Measurements from ENCODE around the gene KCNC3. TPM values are rescaled to one million over a fixed set of nuclear protein-coding genes. Genes with fewer than 3 reads are reported as not detected.
A peak's percentile ranks its signal among the peaks of the same experiment; 100 is the strongest.

The KCNC3 gene
- total and polyA plus RNA-seq, 10 of the 15 experiments (the other 5 are each of a cell fraction or from before 2014, with no cell fraction given): 0.08 to 3.8 (median 0.44) TPM; not detected in 2

DNA sequence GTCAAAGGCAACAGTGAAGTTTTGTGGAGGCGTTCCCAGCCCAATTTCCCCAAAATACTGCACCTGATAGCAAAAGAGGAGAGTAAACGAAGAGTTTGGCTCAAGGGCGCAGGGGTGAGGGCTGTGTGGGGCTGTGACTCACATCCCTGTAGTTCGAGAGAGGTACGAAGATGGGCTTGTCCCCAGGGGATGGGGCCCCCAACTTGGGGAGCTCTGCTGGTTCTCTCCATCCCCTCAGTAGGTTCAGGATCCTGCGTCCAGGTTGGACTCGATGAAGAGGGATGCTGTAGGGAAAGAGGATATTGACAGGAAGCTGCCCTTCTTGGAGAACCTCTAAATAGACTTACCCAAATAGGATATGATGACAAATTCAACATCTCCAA lies 32.8 kb upstream of the KCNC3 start:
- Histone ChIP-seq H3K9me3 (replicated peaks; ENCODE audit: control insufficient read depth, insufficient read depth, low read length) (peaks cover 2% of the 10 kb centered on the region; the same call in 2 of the 3 replicates), H3K27me3 (replicated peaks in 1 of 2; ENCODE audit: control insufficient read depth in 2 of 2, insufficient read depth in 2 of 2, low read length in 1 of 2) (no peaks in the 10 kb centered on the region), H3K36me3 (ENCODE audit: control insufficient read depth in 2 of 2, insufficient read depth in 2 of 2, low read length in 1 of 2) (no peaks in the 10 kb centered on the region), H2AFZ (ENCODE audit: control insufficient read depth, low read depth, low read length) (no peak overlapping the region), H3K79me2 (ENCODE audit: control insufficient read depth, insufficient read depth, low read length) (no peaks in the 10 kb centered on the region), H3K4me3 (no peak overlapping the region), H4K20me1 (ENCODE audit: control insufficient read depth, insufficient read depth) (no peaks in the 10 kb centered on the region), H3K4me1 (ENCODE audit: control insufficient read depth, insufficient read depth, low read length) (peaks cover 67% of the 10 kb centered on the region), H3K9ac (ENCODE audit: control insufficient read depth, insufficient read depth, low read length) (no peak overlapping the region), H3K4me2 (ENCODE audit: control insufficient read depth, insufficient read depth) (0 out of 2 replicates have a peak overlapping the region, but pooled peaks have one; percentile 18), H3K27ac (ENCODE audit: control insufficient read depth, insufficient read depth) (no peak overlapping the region)
- in situ Hi-C loops (cut with MboI) (no loop called here), intact Hi-C loops (cut with micrococcal nuclease; ENCODE audit: unreplicated experiment) (no loop called here)
- SMC1A ChIA-PET (ENCODE audit: uncharacterized antibody, unreplicated experiment): interaction anchor here (1.2 to 2.8 kb wide), 4 partner anchors 14 to 100 kb away, joined by 3 to 9 read pairs (median 4); no protein-coding TSS in a partner anchor
- no peak for ATAC-seq
- FAIRE-seq: no peak
- TF ChIP-seq NRF1 (conservative IDR thresholded peaks at IDR 0.05; ENCODE audit: low read depth, low read length) (no peak), ZNF622 (IDR thresholded peaks at IDR 0.05) (no peak), FOXK2 (IDR thresholded peaks at IDR 0.05) (no peak), GATAD2B (conservative IDR thresholded peaks at IDR 0.05; ENCODE audit: low read depth) (no peak), CBFB (IDR thresholded peaks at IDR 0.05; ENCODE audit: low read depth) (no peak), TCF3 (IDR thresholded peaks at IDR 0.05; ENCODE audit: borderline replicate concordance, insufficient read depth, low read depth, low read length) (no peak), TCF7 (IDR thresholded peaks at IDR 0.05; ENCODE audit: borderline replicate concordance) (no peak), MTA3 (IDR thresholded peaks at IDR 0.05; ENCODE audit: borderline replicate concordance, low read length) (no peak), SP1 (IDR thresholded peaks at IDR 0.05; ENCODE audit: low read depth, low read length) (no peak), POLR2AphosphoS2 (IDR thresholded peaks at IDR 0.05; ENCODE audit: low read depth, low read length) (no peak), ZNF217 (IDR thresholded peaks at IDR 0.05) (no peak), FOS (IDR thresholded peaks at IDR 0.05; ENCODE audit: borderline replicate concordance, extremely low read depth, insufficient read length) (no peak), CBX5 (IDR thresholded peaks at IDR 0.05; ENCODE audit: low read depth) (no peak), POLR2AphosphoS5 (IDR thresholded peaks at IDR 0.05; ENCODE audit: low read length) (no peak), HDAC2 (IDR thresholded peaks at IDR 0.05) (no peak)
- TF ChIP-seq, protein P1, sequence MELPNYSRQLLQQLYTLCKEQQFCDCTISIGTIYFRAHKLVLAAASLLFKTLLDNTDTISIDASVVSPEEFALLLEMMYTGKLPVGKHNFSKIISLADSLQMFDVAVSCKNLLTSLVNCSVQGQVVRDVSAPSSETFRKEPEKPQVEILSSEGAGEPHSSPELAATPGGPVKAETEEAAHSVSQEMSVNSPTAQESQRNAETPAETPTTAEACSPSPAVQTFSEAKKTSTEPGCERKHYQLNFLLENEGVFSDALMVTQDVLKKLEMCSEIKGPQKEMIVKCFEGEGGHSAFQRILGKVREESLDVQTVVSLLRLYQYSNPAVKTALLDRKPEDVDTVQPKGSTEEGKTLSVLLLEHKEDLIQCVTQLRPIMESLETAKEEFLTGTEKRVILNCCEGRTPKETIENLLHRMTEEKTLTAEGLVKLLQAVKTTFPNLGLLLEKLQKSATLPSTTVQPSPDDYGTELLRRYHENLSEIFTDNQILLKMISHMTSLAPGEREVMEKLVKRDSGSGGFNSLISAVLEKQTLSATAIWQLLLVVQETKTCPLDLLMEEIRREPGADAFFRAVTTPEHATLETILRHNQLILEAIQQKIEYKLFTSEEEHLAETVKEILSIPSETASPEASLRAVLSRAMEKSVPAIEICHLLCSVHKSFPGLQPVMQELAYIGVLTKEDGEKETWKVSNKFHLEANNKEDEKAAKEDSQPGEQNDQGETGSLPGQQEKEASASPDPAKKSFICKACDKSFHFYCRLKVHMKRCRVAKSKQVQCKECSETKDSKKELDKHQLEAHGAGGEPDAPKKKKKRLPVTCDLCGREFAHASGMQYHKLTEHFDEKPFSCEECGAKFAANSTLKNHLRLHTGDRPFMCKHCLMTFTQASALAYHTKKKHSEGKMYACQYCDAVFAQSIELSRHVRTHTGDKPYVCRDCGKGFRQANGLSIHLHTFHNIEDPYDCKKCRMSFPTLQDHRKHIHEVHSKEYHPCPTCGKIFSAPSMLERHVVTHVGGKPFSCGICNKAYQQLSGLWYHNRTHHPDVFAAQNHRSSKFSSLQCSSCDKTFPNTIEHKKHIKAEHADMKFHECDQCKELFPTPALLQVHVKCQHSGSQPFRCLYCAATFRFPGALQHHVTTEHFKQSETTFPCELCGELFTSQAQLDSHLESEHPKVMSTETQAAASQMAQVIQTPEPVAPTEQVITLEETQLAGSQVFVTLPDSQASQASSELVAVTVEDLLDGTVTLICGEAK (IDR thresholded peaks at IDR 0.05; ENCODE audit: borderline replicate concordance): no peak
- TF ChIP-seq, protein P2, sequence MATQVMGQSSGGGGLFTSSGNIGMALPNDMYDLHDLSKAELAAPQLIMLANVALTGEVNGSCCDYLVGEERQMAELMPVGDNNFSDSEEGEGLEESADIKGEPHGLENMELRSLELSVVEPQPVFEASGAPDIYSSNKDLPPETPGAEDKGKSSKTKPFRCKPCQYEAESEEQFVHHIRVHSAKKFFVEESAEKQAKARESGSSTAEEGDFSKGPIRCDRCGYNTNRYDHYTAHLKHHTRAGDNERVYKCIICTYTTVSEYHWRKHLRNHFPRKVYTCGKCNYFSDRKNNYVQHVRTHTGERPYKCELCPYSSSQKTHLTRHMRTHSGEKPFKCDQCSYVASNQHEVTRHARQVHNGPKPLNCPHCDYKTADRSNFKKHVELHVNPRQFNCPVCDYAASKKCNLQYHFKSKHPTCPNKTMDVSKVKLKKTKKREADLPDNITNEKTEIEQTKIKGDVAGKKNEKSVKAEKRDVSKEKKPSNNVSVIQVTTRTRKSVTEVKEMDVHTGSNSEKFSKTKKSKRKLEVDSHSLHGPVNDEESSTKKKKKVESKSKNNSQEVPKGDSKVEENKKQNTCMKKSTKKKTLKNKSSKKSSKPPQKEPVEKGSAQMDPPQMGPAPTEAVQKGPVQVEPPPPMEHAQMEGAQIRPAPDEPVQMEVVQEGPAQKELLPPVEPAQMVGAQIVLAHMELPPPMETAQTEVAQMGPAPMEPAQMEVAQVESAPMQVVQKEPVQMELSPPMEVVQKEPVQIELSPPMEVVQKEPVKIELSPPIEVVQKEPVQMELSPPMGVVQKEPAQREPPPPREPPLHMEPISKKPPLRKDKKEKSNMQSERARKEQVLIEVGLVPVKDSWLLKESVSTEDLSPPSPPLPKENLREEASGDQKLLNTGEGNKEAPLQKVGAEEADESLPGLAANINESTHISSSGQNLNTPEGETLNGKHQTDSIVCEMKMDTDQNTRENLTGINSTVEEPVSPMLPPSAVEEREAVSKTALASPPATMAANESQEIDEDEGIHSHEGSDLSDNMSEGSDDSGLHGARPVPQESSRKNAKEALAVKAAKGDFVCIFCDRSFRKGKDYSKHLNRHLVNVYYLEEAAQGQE (IDR thresholded peaks at IDR 0.05; ENCODE audit: low read depth, low read length): no peak
- TF ChIP-seq, protein P3, sequence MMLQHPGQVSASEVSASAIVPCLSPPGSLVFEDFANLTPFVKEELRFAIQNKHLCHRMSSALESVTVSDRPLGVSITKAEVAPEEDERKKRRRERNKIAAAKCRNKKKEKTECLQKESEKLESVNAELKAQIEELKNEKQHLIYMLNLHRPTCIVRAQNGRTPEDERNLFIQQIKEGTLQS (IDR thresholded peaks at IDR 0.05; ENCODE audit: borderline replicate concordance, extremely low read depth, low read depth, low read length): no peak
- CTCF ChIA-PET: interaction anchor here (0.9 to 9.4 kb wide), 5 partner anchors 13 to 100 kb away, joined by 3 to 167 read pairs (median 4); partner anchors contain the start of genes NR1H2 and POLD1
- WGBS (ENCODE audit: insufficient coverage, insufficient replicate concordance, low lambda C conversion rate, missing lambda C conversion rate): 66% methylated on average over 7 of the region's 7 CpGs
- DNase-seq (ENCODE audit: low read depth, low spot score): no peak
- RAD21 ChIA-PET (ENCODE audit: unreplicated experiment): interaction anchor here (1.4 kb wide), 1 partner anchor 34 kb away, joined by 4 read pairs; the partner anchor contains the start of gene KCNC3
- POLR2A ChIA-PET: interaction anchor here (1.0 to 2.8 kb wide), 6 partner anchors 14 to 99 kb away, joined by 3 to 10 read pairs (median 4); partner anchors contain the start of genes KCNC3, NR1H2 and SPIB
- no TSS peak for BruUV-seq (replicated peaks)
